DMS114 treated with DMSO at 0.1 percent for 48 hours (cell line): Measurements from ENCODE around the gene SORD.
"Not testable (repeated sequence)": the region's sequence is repeated elsewhere in the genome, so short reads cannot be mapped to it uniquely, and the experiment has no call there.

Experiments used
- DNase-seq: peaks from one replicate; lab custom pipeline; 2025; ENCODE audit not compliant: unreplicated experiment; lab: John Stamatoyannopoulos, UW

The SORD gene

DNA sequence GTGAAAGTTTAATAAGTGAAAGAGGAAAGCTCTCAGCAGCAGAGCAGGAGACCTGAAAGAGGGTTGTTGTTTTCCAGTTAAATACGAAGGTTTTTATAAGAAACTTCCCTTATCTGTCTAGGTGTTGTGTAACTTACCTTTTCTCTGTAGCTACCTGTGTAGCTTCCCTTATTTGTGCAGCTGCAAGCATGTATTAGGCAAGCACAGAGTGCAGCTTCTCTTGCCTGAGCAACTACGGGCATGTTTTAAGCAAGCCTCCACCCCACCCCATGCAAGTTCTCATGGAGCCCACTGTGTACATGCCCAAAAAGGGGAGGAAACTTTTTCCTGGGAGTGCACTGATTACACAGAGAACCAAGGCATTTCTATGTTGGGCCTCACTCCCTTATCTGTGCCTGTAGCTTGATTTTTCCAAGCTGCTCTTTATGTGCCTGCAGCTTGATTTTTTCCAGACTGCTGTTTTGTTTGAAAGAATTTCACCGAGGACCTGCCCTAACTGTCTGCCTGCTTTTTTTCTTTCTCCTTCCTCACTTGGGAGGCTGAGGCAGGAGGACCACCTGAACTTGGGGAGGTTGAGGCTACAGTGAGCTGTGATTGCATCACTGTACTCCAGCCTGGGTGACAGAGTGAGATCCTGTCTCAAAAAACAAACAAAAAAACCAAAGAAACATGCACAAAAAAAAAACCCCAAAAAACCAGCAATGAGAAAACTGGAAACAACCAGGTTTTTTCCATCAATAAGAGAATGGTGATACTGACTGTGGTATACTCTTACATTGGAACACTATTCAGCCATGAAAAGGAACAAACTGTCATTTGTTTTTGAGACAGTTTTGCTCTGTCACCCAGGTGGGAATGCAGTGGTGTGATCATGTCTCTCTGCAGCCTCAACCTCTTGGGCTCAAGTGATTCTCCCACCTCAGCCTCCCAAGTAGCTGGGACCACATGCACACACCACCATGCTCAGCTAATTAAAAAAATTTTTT is 36.0 kb downstream of the SORD start:
- not testable (repeated sequence) for DNase-seq

GRCh38 chr15:45062301-45062700 is 39.3 kb downstream of the SORD start:
- DNase-seq, result not testable (repeated sequence)

DNA sequence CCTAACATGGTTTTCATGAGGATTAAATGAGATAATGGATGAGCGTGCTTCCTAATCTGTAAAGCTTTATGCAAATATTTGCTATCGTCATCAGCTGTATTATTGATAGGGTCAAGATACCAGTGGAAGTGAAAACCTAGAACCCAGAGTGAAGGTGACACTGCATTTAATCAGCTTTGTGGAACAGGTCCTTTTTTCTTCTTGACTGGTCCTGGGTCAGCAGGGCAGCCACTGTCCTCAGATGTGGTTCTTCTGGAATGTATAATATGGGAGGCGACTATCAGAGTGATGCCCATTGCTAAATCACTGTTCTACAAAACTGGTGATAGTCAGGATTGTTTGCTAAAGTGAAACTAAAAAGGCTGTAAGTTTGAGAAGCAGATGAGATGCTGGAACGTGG is 41.4 kb downstream of the SORD start:
- no peak for DNase-seq

GRCh38 chr15:45069942-45070360 is 47.0 kb downstream of the SORD start:
- DNase-seq, result not testable (repeated sequence)

DNA sequence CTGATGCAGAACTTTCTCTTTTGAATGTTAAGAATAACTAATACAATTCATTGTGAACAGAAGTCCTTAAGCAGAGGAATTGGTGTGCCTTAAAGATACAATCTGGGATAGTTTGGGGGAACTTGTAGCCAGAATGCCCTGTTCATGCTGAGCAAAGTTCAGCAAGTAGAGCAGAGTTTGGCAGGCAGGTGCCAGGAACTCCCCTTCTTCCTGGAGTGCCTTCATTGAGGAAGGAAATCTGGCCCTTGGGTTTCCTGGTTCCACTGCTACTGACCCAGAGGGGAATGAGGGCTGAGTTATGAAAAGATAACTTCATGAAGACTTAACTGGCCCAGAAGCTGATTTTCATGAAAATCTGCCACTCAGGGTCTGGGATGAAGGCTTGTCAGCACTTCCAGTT is 50.6 kb downstream of the SORD start:
- not testable (repeated sequence) for DNase-seq

- not testable (repeated sequence) for DNase-seq
These were observed 52.7 kb downstream of the SORD start for GRCh38 chr15:45075440-45076320.

DNA sequence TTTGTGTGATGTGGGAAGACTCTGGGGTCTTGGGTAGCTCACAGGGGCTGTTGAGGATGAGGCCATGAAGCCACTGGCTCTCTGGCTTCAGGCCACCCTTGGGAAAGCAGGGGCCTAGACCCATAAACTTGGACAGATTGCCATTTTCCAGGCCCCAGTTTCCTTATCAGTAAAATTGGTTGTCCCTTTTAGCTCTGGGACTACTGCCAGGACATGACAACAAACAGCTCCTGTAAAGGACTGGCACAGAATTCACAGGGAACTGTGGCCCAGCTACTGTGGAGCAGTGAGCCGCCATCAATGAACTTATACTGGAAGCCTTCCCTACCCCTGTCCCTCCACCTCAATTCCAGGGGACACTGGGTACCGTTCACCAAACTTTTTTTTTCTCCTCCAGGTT is 54.4 kb downstream of the SORD start:
- not testable (repeated sequence) for DNase-seq

DNA sequence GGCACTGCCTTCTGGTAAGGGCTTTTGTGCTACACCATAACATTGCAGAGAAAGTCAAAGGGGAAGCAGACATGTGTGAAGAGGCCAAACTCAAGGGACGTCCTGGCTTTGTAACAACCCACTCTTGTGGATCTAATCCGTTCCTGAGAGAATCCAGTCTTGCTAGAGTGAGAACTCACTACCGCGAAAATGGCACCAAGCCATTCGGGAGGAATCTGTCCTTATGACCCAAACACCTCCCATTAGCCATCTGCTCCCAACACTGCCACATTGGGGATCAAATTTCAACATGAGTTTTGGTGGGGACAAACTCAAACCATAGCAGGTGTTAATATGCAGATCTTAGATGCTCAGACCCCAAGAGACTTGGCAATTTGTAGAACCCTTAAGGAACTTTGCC is 56.2 kb downstream of the SORD start:
- DNase-seq, result not testable (repeated sequence)

DNA sequence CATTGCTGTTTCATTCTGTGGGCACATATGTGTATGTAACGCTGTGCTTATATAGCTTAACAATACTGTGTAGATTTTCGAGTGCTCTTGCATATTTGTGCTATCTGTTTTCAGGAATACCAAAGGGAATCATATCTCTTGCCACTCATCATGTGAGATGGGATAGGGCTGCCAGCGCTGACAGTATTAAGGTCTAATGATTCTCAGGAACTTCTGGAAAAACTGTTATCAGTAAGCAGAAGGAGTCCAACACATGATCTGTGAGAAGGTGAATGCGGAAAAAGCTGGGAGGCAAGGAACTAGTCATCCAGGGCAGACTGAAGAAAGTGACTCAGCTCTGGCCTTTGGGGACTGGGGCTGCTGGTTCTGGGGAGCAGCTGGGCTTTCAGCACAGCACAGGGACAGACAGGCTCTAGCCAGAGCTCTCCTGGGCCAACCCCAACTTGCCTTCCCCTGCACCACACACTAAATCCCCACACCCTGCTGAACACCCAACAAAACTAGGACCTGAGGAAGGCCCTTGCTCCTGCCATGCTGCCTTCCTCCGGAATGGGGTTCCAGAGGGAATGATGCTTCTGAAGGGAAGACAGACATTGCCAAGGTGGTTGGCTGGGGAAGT is 56.7 kb downstream of the SORD start:
- DNase-seq, result not testable (repeated sequence)

DNA sequence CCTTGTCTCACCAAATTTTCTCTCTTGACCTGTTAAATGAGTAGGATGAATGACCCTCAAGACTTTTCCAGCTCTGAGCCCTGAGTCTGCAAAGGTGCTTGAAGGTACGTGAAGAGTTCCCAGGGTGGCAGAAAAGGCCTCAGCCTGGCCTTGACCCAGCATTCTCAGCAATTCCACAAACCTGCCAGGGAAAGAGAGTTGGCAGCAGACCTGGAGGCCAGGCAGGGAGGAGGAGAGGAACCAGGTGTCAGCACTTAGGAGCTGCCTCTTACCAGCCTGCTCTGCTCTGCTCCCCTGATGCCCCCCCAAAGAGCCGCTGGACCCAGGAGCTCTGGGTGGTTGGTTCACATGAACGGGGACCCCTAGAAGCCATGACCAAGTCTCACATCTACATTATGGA is 57.6 kb downstream of the SORD start:
- DNase-seq, result not testable (repeated sequence)

DNA sequence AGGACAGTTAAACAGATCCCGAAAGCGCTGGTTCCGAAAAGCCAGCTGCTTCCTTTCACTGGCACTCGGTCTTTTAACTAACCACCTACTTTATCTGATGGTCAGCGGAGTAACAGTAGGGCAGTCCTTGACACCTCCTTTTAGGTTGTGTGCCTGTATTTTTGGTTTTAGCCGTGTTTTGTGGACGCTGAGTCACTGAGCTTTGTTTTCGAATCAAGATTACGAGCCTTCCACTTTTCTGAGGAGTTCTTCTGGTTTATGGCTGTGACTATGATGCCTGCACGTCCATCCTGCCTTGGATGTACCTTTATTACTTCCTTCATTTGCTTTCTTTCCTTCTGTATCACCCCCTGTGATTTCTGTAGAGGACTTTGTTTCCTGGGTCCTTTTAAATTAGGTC is 59.4 kb downstream of the SORD start:
- DNase-seq, result not testable (repeated sequence)

DNA sequence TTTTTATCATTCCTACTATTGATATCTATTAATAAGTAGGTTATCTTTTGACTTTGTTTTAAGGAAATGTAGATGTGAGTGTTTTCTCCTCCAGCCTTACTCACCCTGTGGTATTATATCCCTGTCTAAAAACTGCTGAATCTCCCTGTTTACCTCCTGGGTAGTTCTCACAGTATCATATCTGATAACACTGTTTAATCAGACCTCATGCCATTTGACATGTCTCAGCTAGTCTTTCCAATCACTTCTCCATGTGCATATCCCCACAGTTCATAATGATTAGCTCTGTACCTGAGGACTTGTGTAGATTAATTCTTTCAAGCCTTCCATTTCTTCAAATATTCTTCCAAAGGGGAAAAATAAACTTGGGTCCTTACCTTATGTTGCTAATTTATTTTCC is 60.2 kb downstream of the SORD start:
- DNase-seq, result no peak

- DNase-seq, result no peak
These were observed 61.2 kb downstream of the SORD start for GRCh38 chr15:45084163-45084562.

DNA sequence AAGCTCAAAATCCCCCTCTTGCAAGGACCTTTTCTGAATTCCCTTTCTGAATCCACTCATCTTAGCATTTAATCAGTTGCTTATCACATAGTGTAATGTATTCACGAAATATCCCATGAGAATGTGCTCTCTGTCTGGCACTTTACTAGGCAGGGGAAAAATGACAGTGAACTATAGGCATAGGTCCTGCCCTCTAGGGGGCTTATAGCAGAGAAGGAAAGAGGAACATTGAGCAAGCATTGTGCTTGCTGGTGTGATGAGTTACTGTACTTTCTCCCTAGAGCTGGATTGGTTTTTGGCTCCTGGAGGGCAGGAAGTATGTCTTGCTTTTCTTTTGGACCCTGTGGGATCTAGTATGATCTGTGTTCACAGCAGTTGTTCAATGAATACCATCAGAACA is 64.5 kb downstream of the SORD start:
- no peak for DNase-seq

- DNase-seq, result no peak
These were observed 66.1 kb downstream of the SORD start for GRCh38 chr15:45088801-45089711.

DNA sequence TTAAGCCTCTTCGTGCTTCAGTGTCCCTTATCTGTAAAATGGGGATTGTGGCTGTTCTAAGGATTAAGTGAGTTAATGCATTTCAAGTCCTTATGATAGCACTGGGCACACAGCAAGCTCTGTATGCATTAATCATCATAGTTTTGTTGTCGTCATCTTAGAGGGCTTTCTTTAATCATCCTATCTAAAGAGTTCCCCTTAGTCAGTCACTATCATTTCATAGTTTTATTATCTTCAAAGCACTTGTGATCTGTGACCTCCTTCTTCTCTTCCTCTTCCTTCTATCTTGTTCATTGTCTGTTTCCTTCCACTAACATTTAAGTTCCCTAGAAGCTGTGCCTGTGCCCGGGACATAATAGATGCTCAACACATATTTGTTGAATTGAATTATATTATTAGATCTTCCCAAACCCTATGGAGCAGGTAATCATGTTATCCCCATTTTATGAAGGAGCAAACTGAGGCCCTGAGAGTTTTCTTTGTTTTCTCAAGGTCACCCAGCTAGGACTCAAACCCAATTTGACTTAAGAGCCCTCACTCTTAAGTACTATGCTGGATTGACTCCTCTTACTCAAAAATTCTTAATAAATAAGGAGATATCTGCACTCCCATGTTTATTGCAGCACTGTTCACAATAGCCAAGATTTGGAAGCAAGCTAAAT is 66.8 kb downstream of the SORD start:
- DNase-seq, result no peak

GRCh38 chr15:45091161-45091560 is 68.2 kb downstream of the SORD start:
- DNase-seq, result no peak

DNA sequence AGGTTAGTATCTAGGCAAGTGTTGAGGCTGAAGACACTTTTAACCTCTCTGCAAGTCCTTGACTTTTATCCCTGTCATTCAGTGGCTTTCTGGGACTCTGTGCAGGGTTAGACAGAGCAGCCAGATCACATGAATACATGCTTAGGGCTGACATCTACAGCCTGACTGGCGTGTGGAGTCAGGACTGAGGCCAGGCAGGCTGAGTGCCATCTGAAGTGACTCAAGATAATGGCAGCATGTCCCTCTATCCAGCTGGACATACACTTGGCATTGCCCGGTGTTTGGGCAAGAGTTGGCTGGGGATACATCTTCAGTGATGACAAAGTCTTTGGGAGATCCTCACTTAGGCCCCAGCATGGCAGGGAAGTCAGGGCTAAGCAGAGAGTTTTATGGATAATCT is 68.6 kb downstream of the SORD start:
- no peak for DNase-seq

GRCh38 chr15:45093013-45093412 is 70.0 kb downstream of the SORD start:
- DNase-seq, result no peak
